Thoracic aorta (tissue), 2 donors: Measurements from ENCODE around the gene FOXL3. TPM values are rescaled to one million over a fixed set of nuclear protein-coding genes. Genes with fewer than 3 reads are reported as not detected.

Source experiments
- ATAC-seq: fragments of 150-250 bp; one replicate; pipeline ENCODE4 v1.8.0; 2017; ENCODE audit warnings: low read depth; ENCODE audit not compliant: insufficient number of reproducible peaks, low FRiP score
- DNase-seq: peaks from one replicate; pipeline ENCODE4 v3.0.0-alpha.2; 2020; ENCODE audit warnings: low spot score
- H3K27ac ChIP-seq, 2 donors: fragments of 200-600 bp; sonication (generic); 1 replicate in 1 of 2; 2 replicates in 1 of 2; pipeline ENCODE4 v1.5.1; 2016; ENCODE audit warnings: mild to moderate bottlenecking in 2 of 2, moderate library complexity in 2 of 2
- H3K27me3 ChIP-seq: fragments of 200-600 bp; sonication (generic); replicated peaks from 2 replicates; pipeline ENCODE4 v1.6.0; 2016; ENCODE audit warnings: mild to moderate bottlenecking; ENCODE audit not compliant: insufficient read depth
- H3K36me3 ChIP-seq: fragments of 200-600 bp; sonication (generic); one replicate; pipeline ENCODE4 v1.5.1; 2016
- H3K4me1 ChIP-seq, 2 donors: fragments of 200-600 bp; sonication (generic); 1 replicate in 1 of 2; 2 replicates in 1 of 2; pipeline versions ENCODE4 v1.5.1 to v1.6.0; 2016; ENCODE audit warnings: low read depth in 2 of 2, mild to moderate bottlenecking in 1 of 2; ENCODE audit not compliant: control insufficient read depth in 1 of 2
- H3K4me3 ChIP-seq: fragments of 200-600 bp; sonication (generic); 2 replicates; pipeline ENCODE4 v1.5.1; 2016; ENCODE audit warnings: mild to moderate bottlenecking
- H3K9me3 ChIP-seq: fragments of 200-600 bp; sonication (generic); 2 replicates; pipeline ENCODE4 v1.5.1; 2016
- CTCF ChIP-seq: fragments of 200-600 bp; sonication (generic); IDR thresholded peaks from one replicate; pipeline ENCODE4 v1.5.1; 2019; ENCODE audit warnings: antibody characterized with exemption
- total RNA-seq, 2 donors: library from RNA; depleted of rRNA; stranded (reverse); fragments of >200 nt; gene quantifications; one replicate each; pipeline versions ENCODE4 v1.1.0 to v1.2.3, GENCODE V29; 2016

The FOXL3 gene
- total RNA-seq, 2 donors from 2014 or later = not detected

- no peak for DNase-seq
- no peak for TF ChIP-seq CTCF
- H3K27ac ChIP-seq = no peak overlapping the region
- no peaks in the 10 kb centered on the region for H3K27me3 ChIP-seq
- no peak for ATAC-seq
- no peaks in the 10 kb centered on the region for H3K36me3 ChIP-seq
- H3K9me3 ChIP-seq = no peaks in the 10 kb centered on the region
- H3K4me1 ChIP-seq = no peaks in the 10 kb centered on the region
- no peak overlapping the region for H3K4me3 ChIP-seq
Observed at GRCh38 chr7:286266-286665, 3.7 kb upstream of the FOXL3 start.

GRCh38 chr7:288671-289101, 1.3 kb upstream of the FOXL3 start:
- H3K9me3 ChIP-seq = no peaks in the 10 kb centered on the region
- DNase-seq = no peak
- no peaks in the 10 kb centered on the region for H3K27me3 ChIP-seq
- H3K36me3 ChIP-seq = no peaks in the 10 kb centered on the region
- no peak overlapping the region for H3K27ac ChIP-seq
- H3K4me1 ChIP-seq = no peaks in the 10 kb centered on the region
- ATAC-seq = no peak
- TF ChIP-seq CTCF = no peak
- H3K4me3 ChIP-seq = no peak overlapping the region

GRCh38 chr7:289209-289755, 688 bp upstream of the FOXL3 start:
- no peaks in the 10 kb centered on the region for H3K36me3 ChIP-seq
- no peak for TF ChIP-seq CTCF
- no peak for ATAC-seq
- no peaks in the 10 kb centered on the region for H3K27me3 ChIP-seq
- H3K4me3 ChIP-seq = no peak overlapping the region
- no peaks in the 10 kb centered on the region for H3K4me1 ChIP-seq
- H3K27ac ChIP-seq = no peak overlapping the region
- H3K9me3 ChIP-seq = no peaks in the 10 kb centered on the region
- no peak for DNase-seq

- no peak for ATAC-seq
- no peaks in the 10 kb centered on the region for H3K36me3 ChIP-seq
- DNase-seq = no peak
- H3K4me3 ChIP-seq = no peak overlapping the region
- no peaks in the 10 kb centered on the region for H3K9me3 ChIP-seq
- H3K27me3 ChIP-seq = no peaks in the 10 kb centered on the region
- no peaks in the 10 kb centered on the region for H3K4me1 ChIP-seq
- no peak for TF ChIP-seq CTCF
- no peak overlapping the region for H3K27ac ChIP-seq
Observed at GRCh38 chr7:290554-291372, 793 bp downstream of the FOXL3 start.

- Histone ChIP-seq H3K4me3 (no peak overlapping the region), H3K27me3 (no peaks in the 10 kb centered on the region), H3K4me1 (no peaks in the 10 kb centered on the region), H3K9me3 (no peaks in the 10 kb centered on the region), H3K36me3 (no peaks in the 10 kb centered on the region), H3K27ac (no peak overlapping the region)
- no peak for ATAC-seq
- DNase-seq = no peak
- TF ChIP-seq CTCF = no peak
Observed at GRCh38 chr7:291373-292092, 1.6 kb downstream of the FOXL3 start.
